K562 (cell line): Measurements from ENCODE around the gene PDIA3. TPM values are rescaled to one million over a fixed set of nuclear protein-coding genes. Genes with fewer than 3 reads are reported as not detected.
A peak's percentile ranks its signal among the peaks of the same experiment; 100 is the strongest.
"Not testable (repeated sequence)": the region's sequence is repeated elsewhere in the genome, so short reads cannot be mapped to it uniquely, and the experiment has no call there.

Experiments used
- BRD4 ChIP-seq: fragments of 200-600 bp; sonication (generic); IDR thresholded peaks from 2 replicates; pipeline ENCODE4 v1.6.1; 2017; ENCODE audit warnings: inconsistent platforms
- CHD1 ChIP-seq: fragments of 200-600 bp; sonication (generic); IDR thresholded peaks from one replicate; pipeline ENCODE4 v1.6.1; 2012; ENCODE audit warnings: mild to moderate bottlenecking, moderate library complexity, low read length, inconsistent platforms
- E2F6 ChIP-seq, 2 experiments: IDR thresholded peaks; 2 replicates each; pipeline ENCODE4 v1.6.1; 2011; ENCODE audit warnings: borderline replicate concordance in 1 of 2, control low read depth in 1 of 2, low read depth in 1 of 2, low read length in 1 of 2, mild to moderate bottlenecking in 1 of 2, mixed read lengths in 1 of 2, moderate library complexity in 1 of 2; ENCODE audit not compliant: insufficient read depth in 1 of 2, insufficient read length in 1 of 2, poor library complexity in 1 of 2, severe bottlenecking in 1 of 2; ENCODE audit errors: extremely low read depth in 1 of 2
- ETV6 ChIP-seq, 3 experiments: fragments of 150-350 bp in 1 of 3; sonication (generic) in 1 of 3; formaldehyde crosslinking in 1 of 3; IDR thresholded peaks; 2 replicates each; pipeline versions ENCODE4 v1.6.1 to v1.8.0; 2014 to 2022; ENCODE audit warnings: borderline replicate concordance in 2 of 3, low read depth in 2 of 3, antibody characterized with exemption in 1 of 3, low read length in 1 of 3, mild to moderate bottlenecking in 1 of 3, missing genetic modification reagents in 1 of 3
- FOS ChIP-seq: IDR thresholded peaks from 3 replicates; pipeline ENCODE4 v1.6.1; 2011; ENCODE audit not compliant: insufficient read length; ENCODE audit errors: extremely low read depth
- FOXP1 ChIP-seq: sonication (generic); formaldehyde crosslinking; IDR thresholded peaks from 2 replicates; pipeline ENCODE4 v1.8.0; 2022; ENCODE audit warnings: mild to moderate bottlenecking, missing genetic modification reagents
- HNRNPL ChIP-seq: fragments of 200-400 bp; formaldehyde crosslinking; IDR thresholded peaks from 2 replicates; pipeline ENCODE4 v1.6.1; 2017; ENCODE audit warnings: low read depth, mild to moderate bottlenecking, low read length
- NCOA6 ChIP-seq: fragments of 450-650 bp; IDR thresholded peaks from 2 replicates; pipeline ENCODE4 v1.6.1; 2017; ENCODE audit warnings: mild to moderate bottlenecking
- NONO ChIP-seq, 2 experiments: fragments of 200-400 bp in 1 of 2; fragments of 450-650 bp in 1 of 2; formaldehyde crosslinking in 1 of 2; IDR thresholded peaks; 2 replicates each; pipeline ENCODE4 v1.6.1; 2017; ENCODE audit warnings: low read depth in 2 of 2, mild to moderate bottlenecking in 2 of 2, moderate library complexity in 2 of 2, low read length in 1 of 2
- NR4A1 ChIP-seq, 2 experiments: fragments of 250-450 bp in 1 of 2; fragments of 450-650 bp in 1 of 2; sonication (Bioruptor Pico) in 1 of 2; IDR thresholded peaks; 2 replicates each; pipeline versions ENCODE4 v1.4.0 to v1.6.1; 2016 to 2020; ENCODE audit warnings: mild to moderate bottlenecking in 2 of 2, missing compliant biosample characterization in 1 of 2, missing genetic modification characterization in 1 of 2, moderate library complexity in 1 of 2
- RBM25 ChIP-seq: fragments of 200-400 bp; formaldehyde crosslinking; IDR thresholded peaks from 2 replicates; pipeline ENCODE4 v1.6.1; 2018; ENCODE audit warnings: low read length, low read depth, moderate library complexity; ENCODE audit not compliant: severe bottlenecking
- RNF2 ChIP-seq: sonication (generic); IDR thresholded peaks from 2 replicates; pipeline ENCODE4 v1.6.1; 2016
- SIN3B ChIP-seq: fragments of 450-650 bp; IDR thresholded peaks from 2 replicates; pipeline ENCODE4 v1.6.1; 2017; ENCODE audit warnings: low read depth, mild to moderate bottlenecking, moderate library complexity
- TBP ChIP-seq: optimal IDR thresholded peaks from 2 replicates; pipeline ENCODE3; 2011; ENCODE audit warnings: low read depth, low read length, improper control_type of control experiment
- U2AF1 ChIP-seq: fragments of 200-400 bp; formaldehyde crosslinking; optimal IDR thresholded peaks from 2 replicates; pipeline ENCODE3; 2017; ENCODE audit warnings: mild to moderate bottlenecking, low read depth, low read length, moderate library complexity
- YY1 ChIP-seq, 3 experiments: IDR thresholded peaks; 2 replicates each; pipeline ENCODE4 v1.6.1; 2011; ENCODE audit warnings: low read length in 2 of 3, mild to moderate bottlenecking in 2 of 3, moderate library complexity in 2 of 3, borderline replicate concordance in 1 of 3, control low read depth in 1 of 3, low read depth in 1 of 3; ENCODE audit not compliant: insufficient read depth in 3 of 3, insufficient replicate concordance in 2 of 3, control insufficient read depth in 1 of 3, insufficient read length in 1 of 3; ENCODE audit errors: extremely low read depth in 1 of 3
- ZNF12 ChIP-seq: sonication (generic); formaldehyde crosslinking; IDR thresholded peaks from 2 replicates; pipeline ENCODE4 v1.4.0; 2020; ENCODE audit warnings: mild to moderate bottlenecking, missing genetic modification reagents
- ZNF282 ChIP-seq: sonication (generic); formaldehyde crosslinking; IDR thresholded peaks from 2 replicates; pipeline ENCODE4 v1.8.1; 2023; ENCODE audit warnings: missing genetic modification reagents
- ZNF431 ChIP-seq: sonication (generic); formaldehyde crosslinking; IDR thresholded peaks from 2 replicates; pipeline ENCODE4 v1.8.0; 2022; ENCODE audit warnings: mild to moderate bottlenecking, missing genetic modification reagents
- polyA plus RNA-seq, 8 experiments: library from polyadenylated mRNA; depleted of rRNA in 4 of 8; stranded (reverse) in 5 of 8; unstranded in 3 of 8; fragments of >200 nt; fragmentation: Nextera tagmentation in 2 of 8; fragmentation: Illumina TruSeq in 1 of 8; extraction: Ambion mirVana in 2 of 8; extraction: Trizol in 1 of 8; gene quantifications; 2 replicates each; pipeline versions ENCODE4 v1.2.1 to v1.2.3, GENCODE V29; 2011 to 2014; ENCODE audit warnings: inconsistent platforms in 1 of 8, missing spikeins in 1 of 8
- total RNA-seq, 7 experiments: library from RNA; depleted of rRNA in 6 of 7; stranded (reverse); fragments of >200 nt in 6 of 7; fragmentation: Illumina TruSeq in 2 of 7; extraction: Trizol in 2 of 7; gene quantifications; 2 replicates each; pipeline versions ENCODE4 v1.2.1 to v1.2.3, GENCODE V29; 2011 to 2021; ENCODE audit warnings: low replicate concordance in 1 of 7
- TF ChIP-seq, protein P1 (sequence below): sonication (generic); formaldehyde crosslinking; IDR thresholded peaks from 2 replicates; pipeline ENCODE4 v1.4.0; 2020; ENCODE audit warnings: mild to moderate bottlenecking, missing genetic modification reagents
- TF ChIP-seq, protein P2 (sequence below): fragments of 450-650 bp; IDR thresholded peaks from 2 replicates; pipeline ENCODE4 v1.6.1; 2014; ENCODE audit warnings: low read depth, mild to moderate bottlenecking, moderate library complexity, borderline replicate concordance

PDIA3 gene
- total and polyA plus RNA-seq, 9 of the 15 experiments (the other 6 are each of a cell fraction or from before 2014, with no cell fraction given) = 13.5 to 386 (median 149) TPM

DNA sequence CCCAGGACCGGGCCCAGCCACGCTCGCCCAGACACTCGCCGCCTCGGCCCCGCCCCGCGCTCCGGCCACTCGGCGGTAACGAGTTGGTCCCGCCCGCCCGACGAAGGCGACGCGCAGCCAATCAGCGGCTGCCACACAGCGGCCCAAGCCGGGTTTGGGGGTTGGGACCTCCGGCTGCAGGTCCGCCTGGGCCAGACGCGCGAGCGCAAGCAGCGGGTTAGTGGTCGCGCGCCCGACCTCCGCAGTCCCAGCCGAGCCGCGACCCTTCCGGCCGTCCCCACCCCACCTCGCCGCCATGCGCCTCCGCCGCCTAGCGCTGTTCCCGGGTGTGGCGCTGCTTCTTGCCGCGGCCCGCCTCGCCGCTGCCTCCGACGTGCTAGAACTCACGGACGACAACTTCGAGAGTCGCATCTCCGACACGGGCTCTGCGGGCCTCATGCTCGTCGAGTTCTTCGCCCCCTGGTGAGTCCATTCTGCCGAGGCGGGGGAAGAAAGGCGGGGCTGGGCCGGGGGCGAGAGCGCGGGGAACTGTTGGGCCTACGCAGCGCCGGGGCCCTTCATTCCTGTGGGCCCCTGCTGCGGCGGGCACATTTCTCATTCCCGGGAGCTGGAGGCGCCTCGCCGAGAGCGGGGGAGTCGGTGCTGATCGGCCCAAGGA, at the start of gene PDIA3 (continued):
- TF ChIP-seq, protein P1, sequence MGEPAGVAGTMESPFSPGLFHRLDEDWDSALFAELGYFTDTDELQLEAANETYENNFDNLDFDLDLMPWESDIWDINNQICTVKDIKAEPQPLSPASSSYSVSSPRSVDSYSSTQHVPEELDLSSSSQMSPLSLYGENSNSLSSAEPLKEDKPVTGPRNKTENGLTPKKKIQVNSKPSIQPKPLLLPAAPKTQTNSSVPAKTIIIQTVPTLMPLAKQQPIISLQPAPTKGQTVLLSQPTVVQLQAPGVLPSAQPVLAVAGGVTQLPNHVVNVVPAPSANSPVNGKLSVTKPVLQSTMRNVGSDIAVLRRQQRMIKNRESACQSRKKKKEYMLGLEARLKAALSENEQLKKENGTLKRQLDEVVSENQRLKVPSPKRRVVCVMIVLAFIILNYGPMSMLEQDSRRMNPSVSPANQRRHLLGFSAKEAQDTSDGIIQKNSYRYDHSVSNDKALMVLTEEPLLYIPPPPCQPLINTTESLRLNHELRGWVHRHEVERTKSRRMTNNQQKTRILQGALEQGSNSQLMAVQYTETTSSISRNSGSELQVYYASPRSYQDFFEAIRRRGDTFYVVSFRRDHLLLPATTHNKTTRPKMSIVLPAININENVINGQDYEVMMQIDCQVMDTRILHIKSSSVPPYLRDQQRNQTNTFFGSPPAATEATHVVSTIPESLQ = 0 out of 2 replicates have a peak, but pooled peaks have one; percentile 73
- TF ChIP-seq HNRNPL = peak; percentile 79
- peak; percentile 85 for TF ChIP-seq ZNF431 (CRISPR knock-in tag)
- peak; percentile 67 for TF ChIP-seq U2AF1
- peak; percentile 59; the same call in 1 of the 2 replicates for TF ChIP-seq BRD4
- TF ChIP-seq FOXP1 = peak; percentile 79
- TF ChIP-seq, protein P2, sequence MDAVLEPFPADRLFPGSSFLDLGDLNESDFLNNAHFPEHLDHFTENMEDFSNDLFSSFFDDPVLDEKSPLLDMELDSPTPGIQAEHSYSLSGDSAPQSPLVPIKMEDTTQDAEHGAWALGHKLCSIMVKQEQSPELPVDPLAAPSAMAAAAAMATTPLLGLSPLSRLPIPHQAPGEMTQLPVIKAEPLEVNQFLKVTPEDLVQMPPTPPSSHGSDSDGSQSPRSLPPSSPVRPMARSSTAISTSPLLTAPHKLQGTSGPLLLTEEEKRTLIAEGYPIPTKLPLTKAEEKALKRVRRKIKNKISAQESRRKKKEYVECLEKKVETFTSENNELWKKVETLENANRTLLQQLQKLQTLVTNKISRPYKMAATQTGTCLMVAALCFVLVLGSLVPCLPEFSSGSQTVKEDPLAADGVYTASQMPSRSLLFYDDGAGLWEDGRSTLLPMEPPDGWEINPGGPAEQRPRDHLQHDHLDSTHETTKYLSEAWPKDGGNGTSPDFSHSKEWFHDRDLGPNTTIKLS = 0 out of 2 replicates have a peak, but pooled peaks have one; percentile 25
- peak; percentile 54; the same call in 1 of the 2 replicates for TF ChIP-seq NCOA6
- TF ChIP-seq NONO (IDR thresholded peaks at IDR 0.05; ENCODE audit: low read depth in 2 of 2, low read length in 1 of 2) = peak; percentile 20 to 95; a peak in 2 of 4 replicates
- 0 out of 2 replicates have a peak, but pooled peaks have one; percentile 58 for TF ChIP-seq RNF2
- TF ChIP-seq FOS = peak; percentile 6
- TF ChIP-seq RBM25 = peak; percentile 98
- peak; percentile 75; the same call in 1 of the 2 replicates for TF ChIP-seq ZNF282 (CRISPR knock-in tag)
- peak; percentile 50; the same call in 1 of the 2 replicates for TF ChIP-seq ZNF12 (CRISPR knock-in tag)
- peak; percentile 92 for TF ChIP-seq TBP
- TF ChIP-seq ETV6 (IDR thresholded peaks at IDR 0.05; ENCODE audit: borderline replicate concordance in 1 of 2, low read depth in 2 of 2, low read length in 1 of 2); NR4A1 (tag; IDR thresholded peaks at IDR 0.05): not testable (repeated sequence)
- TF ChIP-seq ETV6 (CRISPR knock-in tag; IDR thresholded peaks at IDR 0.05; ENCODE audit: borderline replicate concordance) = peak; percentile 59; the same call in 1 of the 2 replicates
- peak; percentile 25 for TF ChIP-seq CHD1
- peak in 2 of 3 experiments; percentile 36 to 46 for TF ChIP-seq YY1 (IDR thresholded peaks at IDR 0.05; ENCODE audit: borderline replicate concordance in 1 of 3, control insufficient read depth in 1 of 3, extremely low read depth in 1 of 3, insufficient read depth in 3 of 3, insufficient read length in 1 of 3, insufficient replicate concordance in 2 of 3, low read depth in 1 of 3, low read length in 2 of 3)
- peak; percentile 47 to 91 for TF ChIP-seq E2F6 (IDR thresholded peaks at IDR 0.05; ENCODE audit: borderline replicate concordance in 1 of 2, extremely low read depth in 1 of 2, insufficient read depth in 1 of 2, insufficient read length in 1 of 2, low read depth in 1 of 2, low read length in 1 of 2, poor library complexity in 1 of 2, severe bottlenecking in 1 of 2)
- TF ChIP-seq SIN3B = 0 out of 2 replicates have a peak, but pooled peaks have one; percentile 47
- TF ChIP-seq NR4A1 (CRISPR knock-in tag; IDR thresholded peaks at IDR 0.05) = peak; percentile 67; the same call in 1 of the 2 replicates
